Hematopoietic multipotent progenitor cell treated with erythropoietin and hydrocortisone succinate and interleukin-3 and kit ligand, for 4 days (in vitro differentiated cells): Measurements from ENCODE around the gene CAP2.

Source experiments
- DNase-seq: peaks from one replicate; pipeline ENCODE4 v3.0.0-alpha.2; 2015

The CAP2 gene

GRCh38 chr6:17589406-17590096, 196.2 kb downstream of the CAP2 start:
- DNase-seq = no peak

- DNase-seq = no peak
Measured at GRCh38 chr6:17591287-17591686, 197.9 kb downstream of the CAP2 start.

DNA sequence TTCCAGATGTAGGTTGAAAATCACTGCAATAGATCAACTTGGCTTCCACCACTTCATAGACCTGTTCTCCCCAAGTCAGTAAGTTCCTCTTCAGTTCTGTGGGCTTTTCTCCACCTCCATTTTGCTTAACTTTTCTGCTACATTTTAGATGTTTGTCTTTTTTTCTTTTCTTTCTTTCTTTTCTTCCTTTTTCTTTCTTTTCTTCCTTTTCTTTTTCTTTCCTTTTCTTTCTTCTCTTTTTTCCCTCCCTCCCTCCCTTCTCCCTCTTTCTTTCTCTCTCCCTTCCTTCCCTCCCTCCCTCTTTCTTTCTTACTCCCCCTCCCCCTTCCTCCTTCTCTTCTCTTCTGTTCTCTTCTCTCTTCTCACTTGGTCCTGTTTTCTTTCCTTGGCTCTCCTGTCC, 199.9 kb downstream of the CAP2 start:
- DNase-seq = no peak

DNA sequence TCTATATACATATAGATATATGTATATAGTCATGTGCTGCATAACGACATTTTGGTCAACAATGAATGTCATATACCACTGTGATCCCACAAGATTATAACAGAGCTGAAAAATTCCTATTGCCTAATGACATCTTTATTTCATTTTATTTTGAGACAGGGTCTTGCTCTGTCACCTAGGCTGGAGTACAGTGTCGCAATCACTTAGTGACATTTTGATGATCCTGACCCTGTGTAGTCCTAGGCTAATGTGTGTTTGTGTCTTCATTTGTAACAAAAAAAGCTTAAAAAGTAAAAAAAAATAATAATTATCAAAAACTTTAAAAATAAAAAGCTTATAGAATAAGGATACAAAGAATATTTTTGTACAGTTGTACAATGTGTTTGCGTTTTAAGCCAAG, 202.7 kb downstream of the CAP2 start:
- no peak for DNase-seq

- peak; percentile 97 for DNase-seq
Measured at GRCh38 chr6:17599877-17600526, 206.6 kb downstream of the CAP2 start, which contains the start of gene FAM8A1. FAM8A1 (plus strand) TSS chr6:17600302; CDS start chr6:17600410, 108 bp downstream.

DNA sequence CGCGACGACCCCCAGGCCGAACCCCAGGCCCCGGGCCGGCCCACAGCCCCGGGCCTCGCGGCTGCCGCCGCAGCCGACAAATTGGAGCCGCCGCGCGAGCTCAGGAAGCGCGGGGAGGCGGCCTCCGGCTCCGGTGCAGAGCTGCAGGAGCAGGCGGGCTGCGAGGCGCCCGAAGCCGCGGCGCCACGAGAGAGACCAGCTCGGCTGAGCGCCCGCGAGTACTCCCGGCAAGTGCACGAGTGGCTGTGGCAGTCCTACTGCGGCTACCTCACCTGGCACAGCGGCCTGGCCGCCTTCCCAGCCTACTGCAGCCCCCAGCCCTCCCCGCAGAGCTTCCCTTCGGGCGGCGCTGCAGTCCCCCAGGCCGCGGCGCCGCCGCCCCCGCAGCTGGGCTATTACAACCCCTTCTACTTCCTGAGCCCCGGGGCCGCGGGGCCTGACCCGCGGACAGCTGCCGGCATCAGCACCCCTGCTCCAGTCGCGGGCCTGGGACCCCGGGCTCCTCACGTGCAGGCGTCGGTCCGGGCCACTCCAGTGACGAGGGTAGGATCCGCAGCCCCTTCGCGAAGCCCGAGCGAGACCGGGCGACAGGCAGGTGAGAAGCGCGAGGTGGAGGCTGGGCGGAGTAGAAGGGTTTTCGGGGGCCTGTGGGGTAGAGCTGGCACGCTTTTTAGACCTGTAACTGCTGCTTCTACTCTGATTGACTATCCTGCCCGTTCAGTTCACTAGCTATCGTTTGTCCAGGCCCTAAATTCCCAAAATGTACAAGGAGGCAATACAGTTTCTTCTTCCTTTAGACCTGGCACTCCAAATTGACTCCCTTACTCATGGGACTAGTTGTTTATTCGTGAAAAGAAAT, 207.4 kb downstream of the CAP2 start:
- peak; percentile 64 for DNase-seq

DNA sequence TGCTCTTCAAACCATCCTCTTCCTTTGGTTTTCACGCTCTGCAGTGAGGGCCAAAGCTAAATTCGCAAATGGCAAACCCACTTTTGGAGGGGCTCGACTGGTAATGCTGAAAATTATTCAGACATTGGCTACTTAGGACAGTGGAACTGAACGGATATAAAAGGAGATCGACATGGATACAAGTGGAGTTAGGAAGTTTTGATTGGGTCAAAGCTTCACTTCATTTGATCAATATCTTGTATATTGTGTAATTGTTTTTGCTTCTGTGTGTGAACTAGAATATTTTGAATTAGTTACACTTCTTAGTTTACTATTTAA, 207.9 kb downstream of the CAP2 start:
- peak; percentile 24 for DNase-seq

GRCh38 chr6:17602888-17603287, 209.5 kb downstream of the CAP2 start:
- DNase-seq = no peak

GRCh38 chr6:17606606-17607005, 213.2 kb downstream of the CAP2 start:
- DNase-seq = no peak
